Activated T-helper 1 cell treated with anti-CD3 and anti-CD28 coated beads, Interleukin-2, amount 50 U/mL, for 16 hours (primary cell): ENCODE measurements around the gene KRTAP12-4.
"Not testable (repeated sequence)": the region's sequence is repeated elsewhere in the genome, so short reads cannot be mapped to it uniquely, and the experiment has no call there.

Experiments used
- DNase-seq, 2 donors: peaks; one replicate each; pipeline ENCODE4 v3.0.0-alpha.2; 2020; ENCODE audit warnings: low read depth in 1 of 2, low spot score in 1 of 2

Gene KRTAP12-4, protein sequence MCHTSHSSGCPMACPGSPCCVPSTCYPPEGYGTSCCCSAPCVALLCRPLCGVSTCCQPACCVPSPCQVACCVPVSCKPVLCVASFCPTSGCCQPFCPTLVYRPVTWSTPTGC

DNA sequence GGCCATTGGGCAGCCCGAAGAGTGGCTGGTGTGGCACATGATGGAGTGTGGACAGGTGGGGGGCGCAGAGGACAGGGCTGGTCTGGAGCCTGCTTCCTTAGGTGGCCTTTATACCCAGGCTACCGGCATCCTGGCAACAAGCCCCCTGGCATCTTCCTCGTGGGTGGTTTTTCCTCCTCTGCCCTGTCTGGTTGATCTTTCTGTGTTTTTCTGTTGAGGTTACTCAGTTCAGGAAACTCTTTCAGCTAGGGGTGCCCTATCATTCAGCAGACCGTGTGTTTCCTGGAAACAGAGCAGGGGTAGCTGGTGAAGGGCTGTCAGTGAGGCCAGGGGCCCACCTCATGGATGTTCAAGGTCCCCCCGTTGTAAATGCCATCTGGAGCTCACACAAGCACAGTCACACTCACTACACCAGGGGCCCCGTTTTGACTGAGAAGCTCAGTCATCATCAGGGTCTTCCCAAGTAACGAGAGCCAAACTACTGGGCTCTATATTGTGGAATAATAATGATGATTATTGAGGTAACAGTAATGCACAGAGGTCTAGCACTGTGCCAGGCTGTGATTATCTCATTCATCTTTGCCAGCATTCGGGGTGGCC, at the start of gene KRTAP12-4:
KRTAP12-4 (minus strand) TSS at position 84 of the 600 bp plus-strand sequence; CDS start at position 39, 45 bp downstream.
- DNase-seq, result no peak

DNA sequence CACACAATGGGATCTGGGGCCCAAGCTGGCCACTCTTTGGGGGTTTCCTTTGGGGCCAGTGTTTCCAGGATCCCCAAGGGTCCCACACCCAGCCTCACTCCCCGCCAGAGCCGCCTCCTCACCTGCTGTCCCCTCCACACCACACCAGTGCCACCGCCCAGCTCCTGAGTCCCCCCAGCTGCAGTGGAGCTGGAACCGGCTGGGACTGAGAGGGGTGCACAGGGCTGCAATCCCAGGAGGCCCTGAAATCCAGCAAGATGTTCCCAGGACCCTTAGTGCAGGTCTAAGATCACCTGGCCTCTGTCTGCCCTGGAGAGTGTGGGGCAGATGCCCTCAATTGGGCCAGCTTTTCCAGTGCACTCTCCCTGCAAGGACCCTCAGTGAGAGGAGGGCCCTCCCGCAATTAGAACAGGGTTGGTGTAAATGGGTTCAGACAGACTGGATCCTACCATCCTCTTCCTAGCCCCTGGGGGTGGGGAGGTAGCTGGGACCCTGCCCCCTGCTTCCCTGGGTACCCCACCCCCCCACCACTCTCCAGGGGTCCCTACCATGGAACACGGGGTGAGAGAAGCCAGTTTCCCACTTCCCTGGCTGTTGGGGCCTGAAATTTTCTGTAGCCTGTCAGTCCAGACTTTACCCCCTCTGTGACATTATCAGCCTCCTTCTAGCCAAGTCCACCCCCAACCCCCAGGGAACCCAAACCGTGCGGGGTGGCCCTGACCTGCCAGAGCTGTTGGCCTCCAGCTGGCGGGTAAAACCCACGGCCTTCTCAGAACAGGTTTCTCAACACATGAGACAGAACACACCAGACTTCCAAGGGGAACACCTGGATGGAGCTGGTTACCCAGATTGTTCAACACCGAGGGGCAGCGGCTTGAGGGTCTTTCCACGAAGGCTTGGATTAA, 49.5 kb upstream of the KRTAP12-4 start:
- no peak for DNase-seq

DNA sequence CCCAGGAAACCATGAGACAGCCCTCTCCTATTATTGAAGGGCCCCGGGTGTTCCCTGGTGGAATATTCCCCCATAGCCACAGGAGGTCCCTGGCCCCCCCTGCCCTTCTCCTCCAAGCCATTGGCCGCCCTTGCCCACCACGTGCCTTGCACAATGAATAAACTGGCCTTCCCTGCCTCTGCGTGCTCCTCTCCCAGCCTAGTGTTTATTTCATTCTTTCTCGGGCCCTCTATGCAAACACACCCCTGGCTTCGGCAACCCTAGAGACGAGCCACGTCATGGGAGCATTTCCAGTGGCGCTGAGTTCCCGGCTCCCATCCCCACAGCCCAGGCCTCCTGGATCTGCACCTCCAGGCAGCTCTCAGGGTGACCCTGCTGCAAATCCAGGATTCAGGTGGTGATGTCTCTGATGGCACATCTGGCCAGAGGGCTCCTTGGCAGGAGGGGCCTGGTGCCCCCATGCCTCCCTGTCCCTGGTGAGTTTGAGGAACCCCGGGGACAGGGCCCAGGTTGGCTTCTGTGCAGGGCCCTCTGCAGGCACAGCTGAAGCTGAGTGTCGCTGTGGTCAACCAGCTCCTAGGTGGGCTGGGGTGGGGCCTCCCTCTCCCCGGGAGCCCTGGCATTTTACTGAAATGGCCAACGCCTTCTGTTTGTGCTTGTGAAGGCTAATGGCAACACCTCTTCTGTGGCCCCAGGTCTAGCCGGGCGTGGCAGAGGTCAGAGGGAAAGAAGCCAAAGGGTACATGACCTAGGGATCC, 48.7 kb upstream of the KRTAP12-4 start:
- no peak for DNase-seq

DNA sequence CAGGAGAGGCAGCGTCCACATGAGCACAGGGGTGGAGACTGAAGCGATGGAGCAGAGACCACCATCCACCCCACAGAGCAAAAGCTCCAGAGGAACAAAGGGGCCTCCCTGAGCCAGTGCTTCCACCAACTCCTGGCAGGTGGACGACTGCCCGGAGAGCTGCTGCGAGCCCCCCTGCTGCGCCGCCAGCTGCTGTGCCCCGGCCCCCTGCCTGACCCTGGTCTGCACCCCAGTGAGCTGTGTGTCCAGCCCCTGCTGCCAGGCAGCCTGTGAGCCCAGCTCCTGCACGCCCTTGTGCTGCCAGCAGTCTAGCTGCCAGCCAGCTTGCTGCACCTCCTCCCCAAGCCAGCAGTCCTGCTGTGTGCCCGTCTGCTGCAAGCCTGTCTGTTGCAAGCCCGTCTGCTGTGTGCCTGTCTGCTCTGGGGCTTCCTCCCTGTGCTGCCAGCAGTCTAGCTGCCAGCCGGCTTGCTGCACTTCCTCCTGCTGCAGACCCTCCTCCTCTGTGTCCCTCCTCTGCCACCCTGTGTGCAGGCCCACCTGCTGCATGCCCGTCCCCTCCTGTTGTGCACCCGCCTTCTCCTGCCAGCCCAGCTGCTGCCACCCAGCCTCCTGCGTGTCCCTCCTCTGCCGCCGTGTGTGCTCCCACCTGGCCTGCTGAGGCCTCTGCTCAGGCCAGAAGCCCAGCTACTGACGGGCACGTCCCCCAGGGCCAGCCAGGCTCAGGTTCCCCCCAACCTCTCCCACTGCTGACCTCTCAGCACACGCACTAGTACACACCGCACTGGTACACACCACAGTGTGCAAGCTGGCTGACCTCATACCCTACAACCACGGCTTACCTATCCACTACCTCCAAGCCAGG, 47.9 kb upstream of the KRTAP12-4 start:
- no peak for DNase-seq

DNA sequence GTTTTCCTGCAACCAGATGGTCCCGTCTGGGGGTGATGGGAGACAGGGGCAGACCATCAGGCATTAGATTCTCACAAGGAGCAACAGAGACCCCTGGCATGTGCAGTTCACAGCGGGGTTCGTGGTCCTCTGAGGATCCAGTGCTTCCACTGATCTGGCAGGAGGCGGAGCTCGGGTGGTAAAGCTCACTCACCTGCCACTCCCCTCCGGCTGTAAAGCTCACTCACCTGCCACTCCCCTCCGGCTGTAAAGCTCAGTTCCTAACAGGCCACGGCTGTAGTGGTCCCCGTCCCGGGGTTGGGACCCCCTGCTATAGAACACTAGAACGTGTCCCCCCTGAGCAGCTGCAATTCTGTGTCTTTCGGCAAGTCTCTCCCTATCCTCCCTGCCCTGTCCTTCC, 47.1 kb upstream of the KRTAP12-4 start:
- no peak for DNase-seq

DNA sequence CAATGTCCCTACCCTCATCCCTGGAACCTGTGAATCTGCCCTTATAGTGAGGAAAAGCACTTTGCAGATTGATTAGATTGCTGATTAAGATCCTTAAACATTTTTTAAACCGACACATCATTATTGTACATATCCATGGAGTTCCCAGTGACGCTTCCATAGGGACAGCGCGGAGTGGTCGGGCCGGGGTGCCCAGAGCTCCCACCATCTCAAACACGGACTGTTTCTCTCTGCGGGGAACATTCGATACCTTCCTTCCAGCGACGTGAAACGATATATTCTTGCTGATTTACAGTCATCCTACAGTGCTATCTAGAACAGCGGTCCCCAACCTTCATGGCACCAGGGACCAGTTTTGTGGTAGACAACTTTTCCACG, 46.6 kb upstream of the KRTAP12-4 start:
- DNase-seq, result no peak

DNA sequence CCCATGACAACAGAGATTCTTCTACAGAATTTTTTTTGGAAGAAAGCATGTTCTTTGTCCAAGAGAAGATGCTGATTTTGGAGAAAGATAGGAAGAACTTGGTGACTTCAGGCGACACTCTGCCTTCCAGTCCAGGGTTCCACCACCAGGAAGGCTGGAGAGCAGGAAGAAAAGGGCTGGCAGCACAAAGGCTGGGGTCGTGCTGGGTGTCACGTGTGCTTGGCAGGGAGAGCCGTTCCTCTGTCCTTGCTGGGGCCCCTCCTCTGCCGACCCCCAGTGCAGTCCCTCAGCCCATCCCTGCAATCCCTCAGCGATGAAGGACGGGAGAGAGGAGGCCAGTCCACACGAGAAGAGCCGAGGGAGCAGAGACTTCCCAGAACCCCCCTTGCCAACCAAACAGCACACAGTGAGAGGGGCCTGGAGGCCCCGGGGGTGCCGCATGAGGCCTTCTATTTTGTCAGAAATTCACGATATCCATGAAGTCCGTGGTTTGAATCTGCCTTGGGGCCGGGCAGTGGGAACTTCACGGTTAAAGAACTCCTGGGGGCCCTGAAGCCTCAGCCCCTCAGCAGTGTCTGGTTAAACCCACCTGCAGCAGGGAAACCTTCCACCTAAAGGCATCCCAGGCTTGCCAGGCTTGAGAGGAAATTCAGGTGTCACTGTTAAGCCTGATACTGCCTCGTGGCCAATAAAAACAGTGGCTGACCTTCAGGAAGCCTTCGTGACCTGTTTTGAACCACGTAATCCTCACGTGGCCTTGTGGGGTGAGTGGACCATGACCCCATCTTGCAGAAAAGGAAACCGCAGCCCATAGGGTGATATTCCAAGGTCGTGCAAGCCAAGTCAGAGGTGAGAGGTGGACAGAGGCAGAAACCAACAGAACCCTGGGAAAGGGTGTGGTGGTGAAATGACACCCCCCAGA, 45.9 kb upstream of the KRTAP12-4 start:
- DNase-seq, result no peak

DNA sequence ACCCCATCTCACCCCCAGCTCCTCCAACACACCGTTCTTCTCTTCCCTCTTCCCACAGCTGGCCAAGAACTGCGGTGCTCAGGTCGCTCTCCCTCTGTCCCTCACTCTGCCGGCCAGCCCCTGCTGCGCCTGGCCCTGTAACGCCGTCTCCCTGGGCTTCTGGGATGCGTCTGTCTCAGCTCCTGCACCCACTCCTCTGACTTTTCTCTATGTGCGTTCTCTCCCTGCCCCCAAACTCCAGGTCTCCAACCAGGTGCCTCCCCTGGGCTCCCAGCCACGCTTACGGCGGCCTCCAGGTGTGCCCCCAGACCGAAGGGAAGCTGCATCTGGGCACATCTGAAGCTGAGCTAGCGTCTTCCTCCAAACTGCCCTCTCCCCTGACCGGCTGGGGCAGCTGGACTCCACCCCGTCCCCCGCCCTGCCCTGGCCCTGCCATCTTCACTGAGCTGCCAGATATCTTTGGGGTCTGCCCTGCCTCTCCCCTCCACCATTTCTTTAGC, 45.1 kb upstream of the KRTAP12-4 start:
- no peak for DNase-seq

DNA sequence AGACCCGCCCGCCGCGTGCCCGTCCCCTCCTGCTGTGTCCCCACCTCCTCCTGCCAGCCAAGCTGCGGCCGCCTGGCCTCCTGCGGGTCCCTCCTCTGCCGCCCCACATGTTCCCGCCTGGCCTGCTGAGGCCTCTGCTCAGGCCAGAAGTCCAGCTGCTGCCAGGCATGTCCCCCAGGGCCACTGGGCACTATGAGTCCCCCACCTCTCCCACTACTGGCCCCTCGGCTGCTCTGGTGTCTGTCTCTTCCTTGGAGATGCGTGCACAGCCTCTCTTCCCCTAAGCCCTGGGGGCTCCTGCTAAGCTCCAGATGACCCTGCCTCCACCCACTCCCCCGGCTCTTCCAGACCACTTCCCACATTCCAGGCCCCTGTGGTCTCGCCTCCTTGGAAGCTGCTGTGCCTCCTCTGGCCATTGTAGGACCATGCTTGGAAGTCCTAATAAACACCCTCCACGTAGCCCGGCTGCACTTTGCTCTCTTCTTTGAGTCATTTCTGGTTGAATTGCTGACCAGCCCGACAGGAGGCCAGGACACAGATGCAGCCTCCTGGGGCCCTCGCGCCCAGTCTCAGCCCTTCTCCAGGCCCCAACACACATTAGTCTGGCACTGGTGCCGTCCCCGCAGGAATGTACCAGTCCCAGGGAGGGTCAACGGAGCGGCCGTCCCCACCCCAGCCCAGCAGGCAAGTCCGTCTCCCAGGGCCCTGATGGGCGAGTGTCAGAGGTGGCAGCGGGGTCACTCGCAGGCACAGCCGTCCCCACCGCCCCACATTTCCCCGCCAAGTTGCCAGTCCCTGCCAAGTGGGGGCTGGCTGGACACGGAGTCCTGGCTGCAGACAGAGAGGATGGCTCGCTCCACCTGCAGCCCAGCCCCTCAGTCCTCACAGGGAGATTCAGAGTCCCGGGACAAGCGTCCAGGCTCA, 43.6 kb upstream of the KRTAP12-4 start:
- DNase-seq, result no peak

DNA sequence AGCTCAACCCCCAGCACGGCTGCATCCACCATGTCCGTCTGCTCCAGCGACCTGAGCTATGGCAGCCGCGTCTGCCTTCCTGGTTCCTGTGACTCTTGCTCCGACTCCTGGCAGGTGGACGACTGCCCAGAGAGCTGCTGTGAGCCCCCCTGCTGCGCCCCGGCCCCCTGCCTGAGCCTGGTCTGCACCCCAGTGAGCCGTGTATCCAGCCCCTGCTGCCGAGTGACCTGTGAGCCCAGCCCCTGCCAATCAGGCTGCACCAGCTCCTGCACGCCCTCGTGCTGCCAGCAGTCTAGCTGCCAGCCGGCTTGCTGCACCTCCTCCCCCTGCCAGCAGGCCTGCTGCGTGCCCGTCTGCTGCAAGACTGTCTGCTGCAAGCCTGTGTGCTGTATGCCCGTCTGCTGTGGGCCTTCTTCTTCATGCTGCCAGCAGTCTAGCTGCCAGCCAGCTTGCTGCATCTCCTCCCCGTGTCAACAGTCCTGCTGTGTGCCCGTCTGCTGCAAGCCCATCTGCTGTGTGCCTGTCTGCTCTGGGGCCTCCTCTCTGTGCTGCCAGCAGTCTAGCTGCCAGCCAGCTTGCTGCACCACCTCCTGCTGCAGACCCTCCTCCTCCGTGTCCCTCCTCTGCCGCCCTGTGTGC, 42.8 kb upstream of the KRTAP12-4 start, which contains the start of gene KRTAP10-12:
KRTAP10-12 (plus strand) TSS at position 1 of the 639 bp plus-strand sequence; CDS start at position 31, 30 bp downstream.
- DNase-seq, result not testable (repeated sequence)

DNA sequence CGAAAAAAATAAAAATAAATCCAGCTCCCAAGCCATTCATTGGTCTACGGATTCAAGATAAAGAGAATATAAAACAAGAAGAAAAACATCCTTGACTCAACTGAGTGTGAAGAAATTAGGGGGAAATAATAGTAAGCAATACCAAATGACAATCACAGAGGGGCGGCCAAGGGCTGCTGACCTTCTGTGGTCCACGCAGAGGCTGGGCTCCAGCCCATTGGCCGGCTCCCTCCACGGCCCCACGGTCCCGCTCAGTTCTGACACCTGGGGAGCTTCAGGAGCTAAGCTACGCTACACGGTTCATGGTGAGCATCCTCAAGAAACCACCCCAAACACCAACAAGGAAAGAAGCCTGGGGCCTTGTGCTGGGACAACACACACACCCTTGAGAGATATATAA, 42.1 kb upstream of the KRTAP12-4 start:
- DNase-seq, result no peak

DNA sequence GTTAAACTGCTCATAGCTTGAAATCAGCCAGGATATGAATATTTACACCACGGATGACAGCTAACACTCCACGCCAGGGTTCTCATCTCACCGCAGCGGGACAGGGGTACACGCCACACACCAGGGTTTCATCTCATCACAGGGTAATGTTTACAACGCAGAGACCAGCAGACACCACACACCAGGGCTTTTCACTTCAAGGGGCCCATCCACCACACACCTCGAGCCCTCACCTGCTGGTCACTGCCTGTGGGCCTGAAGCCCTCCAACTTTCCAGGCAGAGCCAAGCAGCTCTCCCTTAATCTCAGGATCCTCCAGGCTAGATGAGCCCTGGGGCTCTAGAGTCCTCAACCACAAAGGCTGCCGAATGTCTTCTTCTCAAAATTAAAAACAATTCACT, 41.2 kb upstream of the KRTAP12-4 start:
- no peak for DNase-seq

DNA sequence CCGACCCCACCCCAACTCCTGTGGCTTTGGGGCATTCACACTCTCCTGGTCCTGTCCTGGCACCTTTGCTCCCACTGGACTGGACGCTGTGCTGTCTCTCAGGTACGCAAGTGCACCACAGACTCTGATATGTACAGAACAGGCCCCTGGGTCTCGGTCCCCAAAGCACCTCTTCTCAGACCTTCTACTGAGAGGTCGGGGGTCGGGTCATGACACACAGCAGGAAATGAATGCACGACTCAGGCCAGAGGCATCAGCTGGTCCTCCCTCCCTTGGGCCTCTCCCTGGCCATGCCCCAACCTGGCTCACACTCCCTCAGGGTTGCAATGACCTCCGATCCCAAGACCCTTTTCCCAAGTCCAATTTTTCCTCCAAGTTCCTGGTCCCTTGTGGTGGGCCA, 40.7 kb upstream of the KRTAP12-4 start:
- DNase-seq, result no peak

DNA sequence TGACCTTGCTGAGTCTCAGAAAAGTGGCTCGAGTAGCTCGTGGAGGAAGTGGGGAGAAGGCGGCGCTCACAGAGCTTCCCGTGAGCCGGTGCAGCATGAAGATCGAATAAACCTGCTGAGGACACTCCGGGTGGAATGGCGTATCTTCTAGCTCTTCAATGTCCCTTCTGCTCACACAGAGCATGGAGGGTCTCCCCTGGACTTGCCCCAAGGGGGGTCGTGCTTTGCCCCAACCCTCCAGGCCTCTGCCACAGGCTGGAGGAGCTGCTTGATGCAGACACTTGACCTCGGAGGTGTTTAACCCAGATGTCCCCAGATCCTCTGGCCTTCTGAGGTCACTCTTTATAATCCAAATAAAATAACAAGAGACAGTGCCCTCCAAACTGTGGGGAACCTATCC, 40.3 kb upstream of the KRTAP12-4 start:
- DNase-seq, result no peak

DNA sequence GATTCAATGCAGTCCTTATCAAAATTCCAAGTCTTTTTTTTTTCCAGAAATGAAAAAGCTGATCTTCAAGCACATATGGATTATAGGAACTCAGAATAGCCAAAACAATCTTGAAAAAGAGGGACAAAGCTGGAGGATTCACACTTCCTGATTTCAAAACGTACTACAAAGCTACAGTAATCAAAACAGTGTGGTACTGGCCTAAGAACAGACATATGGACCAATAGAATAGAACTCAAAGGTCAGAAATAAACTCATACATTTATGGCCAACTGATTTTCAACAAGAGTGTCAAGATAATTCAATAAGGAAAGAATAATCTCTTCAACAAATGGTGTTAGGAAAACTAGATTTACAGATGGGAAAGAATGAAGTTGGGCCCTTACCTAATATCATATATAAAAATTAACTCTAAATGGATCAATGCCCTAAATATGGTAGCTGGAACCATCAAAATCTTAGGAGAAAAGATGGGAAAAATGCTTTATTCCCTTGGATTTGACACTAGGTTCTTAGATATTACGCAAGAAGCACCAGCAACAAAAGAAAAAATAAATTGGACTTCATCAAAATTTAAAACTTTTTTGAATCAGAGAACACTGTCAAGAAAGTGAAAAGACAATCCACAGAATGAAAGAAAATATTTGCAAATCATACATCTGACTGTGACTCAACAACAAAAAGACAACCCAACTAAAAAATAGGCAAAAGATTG, 38.5 kb upstream of the KRTAP12-4 start:
- DNase-seq, result no peak

DNA sequence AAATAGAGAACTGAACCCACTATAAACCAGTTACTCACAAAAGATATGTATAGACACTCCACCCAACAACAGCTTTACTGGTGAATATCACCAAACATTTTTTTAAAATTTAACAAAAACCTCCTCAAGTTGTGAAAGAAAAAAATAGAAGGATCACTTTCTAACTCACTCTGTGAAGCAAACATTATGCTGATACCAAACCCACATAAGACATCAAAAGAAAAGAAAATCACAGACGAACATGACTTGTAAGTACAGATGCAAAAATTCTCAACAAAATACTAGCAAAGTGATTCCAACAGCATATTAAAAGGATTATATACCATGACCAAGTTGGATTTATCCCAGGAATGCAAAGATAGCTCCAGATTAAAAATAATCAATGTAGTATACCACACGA, 37.2 kb upstream of the KRTAP12-4 start:
- DNase-seq, result no peak

DNA sequence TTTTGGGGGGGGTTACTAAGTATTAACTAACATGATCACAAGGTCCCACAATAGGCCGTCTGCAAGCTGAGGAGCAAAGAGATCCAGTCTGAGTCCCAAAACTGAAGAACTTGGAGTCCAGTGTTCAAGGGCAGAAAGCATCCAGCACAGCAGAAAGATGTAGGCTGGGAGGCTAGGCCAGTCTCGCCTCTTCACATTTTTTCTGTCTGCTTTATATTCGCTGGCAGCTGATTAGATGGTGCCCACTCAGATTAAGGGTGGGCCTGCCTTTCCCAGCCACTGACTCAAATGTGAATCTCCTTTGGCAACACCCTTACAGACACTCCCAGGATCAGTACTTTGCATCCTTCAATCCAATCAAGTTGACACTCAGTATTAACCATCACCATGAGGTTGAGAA, 35.3 kb upstream of the KRTAP12-4 start:
- DNase-seq, result not testable (repeated sequence)
